MM.1S (cell line): ENCODE data around the gene DHX36.
A peak's percentile ranks its signal among the peaks of the same experiment; 100 is the strongest.

Experiments
- CTCF ChIP-seq: fragments of 300-600 bp; sonication (generic); IDR thresholded peaks from 2 replicates; pipeline ENCODE4 v1.5.1; 2016; ENCODE audit warnings: antibody characterized with exemption, low read length, mixed read lengths
- EZH2phosphoT487 ChIP-seq: fragments of 300-600 bp; sonication (generic); IDR thresholded peaks from 2 replicates; pipeline ENCODE4 v1.6.1; 2018; ENCODE audit warnings: antibody characterized with exemption, low read length

- no peak for TF ChIP-seq EZH2phosphoT487
- peak; percentile 39 for TF ChIP-seq CTCF
Measured at GRCh38 chr3:154323891-154324738, at the start of gene DHX36.
